Measurements from ENCODE around the gene PTPRE.

DNA sequence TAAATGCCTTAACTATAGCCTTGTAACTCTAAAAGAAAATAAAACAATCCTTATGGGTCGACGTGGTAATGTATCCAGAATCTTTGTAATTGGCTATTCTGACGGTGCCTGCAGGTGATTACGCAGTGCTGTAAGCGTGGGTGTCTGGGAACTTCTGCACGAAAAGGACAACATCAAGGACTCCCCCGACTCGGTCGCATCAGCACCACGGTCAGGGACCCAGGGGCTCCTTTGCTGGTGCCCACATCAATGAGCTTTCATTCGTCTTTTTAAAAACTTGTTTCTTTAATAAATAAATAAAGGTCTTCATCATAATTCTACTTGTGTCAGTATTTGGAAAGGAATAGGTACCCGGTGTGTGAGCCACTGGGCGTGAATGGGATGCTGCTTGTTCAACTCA lies 206.1 kb downstream of the PTPRE start:
- no peak for TF ChIP-seq POLR2A (IDR thresholded peaks at IDR 0.05)
- TF ChIP-seq, protein P1, sequence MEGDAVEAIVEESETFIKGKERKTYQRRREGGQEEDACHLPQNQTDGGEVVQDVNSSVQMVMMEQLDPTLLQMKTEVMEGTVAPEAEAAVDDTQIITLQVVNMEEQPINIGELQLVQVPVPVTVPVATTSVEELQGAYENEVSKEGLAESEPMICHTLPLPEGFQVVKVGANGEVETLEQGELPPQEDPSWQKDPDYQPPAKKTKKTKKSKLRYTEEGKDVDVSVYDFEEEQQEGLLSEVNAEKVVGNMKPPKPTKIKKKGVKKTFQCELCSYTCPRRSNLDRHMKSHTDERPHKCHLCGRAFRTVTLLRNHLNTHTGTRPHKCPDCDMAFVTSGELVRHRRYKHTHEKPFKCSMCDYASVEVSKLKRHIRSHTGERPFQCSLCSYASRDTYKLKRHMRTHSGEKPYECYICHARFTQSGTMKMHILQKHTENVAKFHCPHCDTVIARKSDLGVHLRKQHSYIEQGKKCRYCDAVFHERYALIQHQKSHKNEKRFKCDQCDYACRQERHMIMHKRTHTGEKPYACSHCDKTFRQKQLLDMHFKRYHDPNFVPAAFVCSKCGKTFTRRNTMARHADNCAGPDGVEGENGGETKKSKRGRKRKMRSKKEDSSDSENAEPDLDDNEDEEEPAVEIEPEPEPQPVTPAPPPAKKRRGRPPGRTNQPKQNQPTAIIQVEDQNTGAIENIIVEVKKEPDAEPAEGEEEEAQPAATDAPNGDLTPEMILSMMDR (IDR thresholded peaks at IDR 0.05), result no peak

Measured in lower leg skin (tissue), 3 donors.